MCF 10A (cell line): Measurements from ENCODE around the gene TRAF7. TPM values are rescaled to one million over a fixed set of nuclear protein-coding genes. Genes with fewer than 3 reads are reported as not detected.

ENCODE experiments used
- BruUV-seq: library from RNA; stranded (reverse); fragments of 400-500 nt; replicated peaks from 2 replicates; lab custom pipeline; 2021; lab: Mats Ljungman, UMichigan
- CTCF ChIA-PET: fragments of 300-600 bp; sonication (Branson Sonifier 250); formaldehyde crosslinking; extraction: SDS; loops from one replicate; lab custom pipeline; 2021; ENCODE audit warnings: antibody characterized with exemption, inconsistent platforms; lab: Yijun Ruan, JAX
- POLR2A ChIA-PET: fragments of 300-600, 350-650 bp; sonication (Branson Sonifier 250); formaldehyde crosslinking; extraction: SDS; loops from one replicate; lab custom pipeline; 2020; ENCODE audit warnings: antibody characterized with exemption, inconsistent platforms; lab: Yijun Ruan, JAX
- DNase-seq: peaks from one replicate; pipeline ENCODE4 v3.0.0-alpha.2; 2018; ENCODE audit not compliant: unreplicated experiment
- H3K27ac Mint-ChIP-seq: one replicate; pipeline ENCODE4 v1.8.0; 2022; ENCODE audit warnings: mild to moderate bottlenecking, low read depth, mixed read lengths; ENCODE audit not compliant: unreplicated experiment
- H3K27me3 Mint-ChIP-seq: one replicate; pipeline ENCODE4 v1.8.0; 2022; ENCODE audit warnings: mixed read lengths; ENCODE audit not compliant: insufficient read depth, unreplicated experiment
- H3K36me3 Mint-ChIP-seq: one replicate; pipeline ENCODE4 v1.8.0; 2022; ENCODE audit warnings: mild to moderate bottlenecking, moderate library complexity, mixed read lengths; ENCODE audit not compliant: insufficient read depth, unreplicated experiment
- H3K4me1 Mint-ChIP-seq: one replicate; pipeline ENCODE4 v1.8.0; 2022; ENCODE audit warnings: mixed read lengths; ENCODE audit not compliant: insufficient read depth, unreplicated experiment
- H3K4me3 Mint-ChIP-seq: one replicate; pipeline ENCODE4 v1.8.0; 2022; ENCODE audit warnings: mild to moderate bottlenecking, moderate library complexity, mixed read lengths; ENCODE audit not compliant: unreplicated experiment
- H3K9me3 Mint-ChIP-seq: one replicate; pipeline ENCODE4 v1.8.0; 2022; ENCODE audit warnings: mixed read lengths; ENCODE audit not compliant: unreplicated experiment
- CTCF ChIP-seq: fragments of 200-600 bp; IDR thresholded peaks from one replicate; pipeline ENCODE4 v1.8.0; 2022; ENCODE audit warnings: antibody characterized with exemption, mild to moderate bottlenecking; ENCODE audit not compliant: unreplicated experiment
- intact Hi-C: fragments of 100-400 bp; cut with micrococcal nuclease; formaldehyde crosslinking; loops from 2 replicates; pipeline ENCODE4 v1.14.1; 2022
- total RNA-seq: library from RNA; stranded (reverse); gene quantifications from 2 replicates; pipeline ENCODE4 v1.2.3, GENCODE V29; 2022

The TRAF7 gene
- total RNA-seq, 1 experiment from 2014 or later: 98.6 TPM

- POLR2A ChIA-PET: interaction anchor here (0.6 to 3.5 kb wide), 12 partner anchors 8 to 183 kb away, joined by 3 to 17 read pairs (median 4); partner anchors contain the start of genes E4F1, NTHL1, PGP and PKD1
- intact Hi-C loops: no loop called here
- H3K36me3 Mint-ChIP-seq: peaks cover 36% of the 10 kb centered on the region
These were observed 8.2 kb upstream of the TRAF7 start for GRCh38 chr16:2147378-2147777.

GRCh38 chr16:2147981-2148671 is 7.5 kb upstream of the TRAF7 start, which contains the start of gene RAB26:
RAB26 (plus strand) TSS chr16:2148625; CDS start chr16:2148784, 159 bp downstream.
- no peak for TF ChIP-seq CTCF
- intact Hi-C loops: no loop called here
- H3K36me3 Mint-ChIP-seq: peaks cover 44% of the 10 kb centered on the region
- H3K9me3 Mint-ChIP-seq: no peaks in the 10 kb centered on the region
- no TSS peak for BruUV-seq
- no peak within 1 kb of the TSS for H3K27ac Mint-ChIP-seq
- CTCF ChIA-PET: interaction anchor here (0.5 to 1.5 kb wide), 3 partner anchors 27 to 177 kb away, joined by 3 to 6 read pairs (median 3); no protein-coding TSS in a partner anchor
- peak; percentile 91 for DNase-seq
- POLR2A ChIA-PET: interaction anchor here (0.7 to 3.5 kb wide), 11 partner anchors 8 to 183 kb away, joined by 3 to 17 read pairs (median 5); partner anchors contain the start of genes E4F1, ECI1, NTHL1 and PGP
- H3K27me3 Mint-ChIP-seq: no peaks in the 10 kb centered on the region
- H3K4me1 Mint-ChIP-seq: peaks cover 8% of the 10 kb centered on the region
- peak within 1 kb of the TSS; percentile 59 for H3K4me3 Mint-ChIP-seq

More at GRCh38 chr16:2147378-2147777, 8.2 kb upstream of the TRAF7 start:
- Mint-ChIP-seq H3K4me3 (no peak overlapping the region), H3K9me3 (no peaks in the 10 kb centered on the region), H3K27ac (no peak overlapping the region), H3K27me3 (no peaks in the 10 kb centered on the region), H3K4me1 (peaks cover 8% of the 10 kb centered on the region)
- TF ChIP-seq CTCF: no peak
- no peak for DNase-seq
- CTCF ChIA-PET: interaction anchor here (0.6 to 1.5 kb wide), 4 partner anchors 26 to 405 kb away, joined by 3 to 6 read pairs (median 4); no protein-coding TSS in a partner anchor
- BruUV-seq: no TSS peak

GRCh38 chr16:2148714-2149629 is 6.6 kb upstream of the TRAF7 start:
- Mint-ChIP-seq H3K27me3 (no peaks in the 10 kb centered on the region), H3K36me3 (peaks cover 52% of the 10 kb centered on the region), H3K9me3 (no peaks in the 10 kb centered on the region), H3K27ac (no peak overlapping the region), H3K4me3 (peak overlapping the region; percentile 59), H3K4me1 (peaks cover 8% of the 10 kb centered on the region)
- peak; percentile 38 for DNase-seq
- TF ChIP-seq CTCF: no peak
- BruUV-seq: no TSS peak
- ChIA-PET CTCF (interaction anchor here (1.3 kb wide), 1 partner anchor 145 kb away, joined by 3 read pairs; no protein-coding TSS in a partner anchor), POLR2A (interaction anchor here (1.0 to 3.5 kb wide), 2 partner anchors 8 to 13 kb away, joined by 3 to 11 read pairs; partner anchors contain the start of gene PKD1)
- intact Hi-C loops: no loop called here
